WTC11 (cell line): Measurements from ENCODE around the gene HDAC3. TPM values are rescaled to one million over a fixed set of nuclear protein-coding genes. Genes with fewer than 3 reads are reported as not detected.

Experiments used
- ATAC-seq: fragments of 200-7000 bp; cut with Tn5 transposase; 2 replicates; pipeline ENCODE4 v1.10.0; 2021; ENCODE audit warnings: mild to moderate bottlenecking, moderate library complexity
- CTCF ChIA-PET: fragments of 300-600 bp; sonication (Branson Sonifier 250); formaldehyde crosslinking; loops from one replicate; lab custom pipeline; 2021; ENCODE audit warnings: antibody characterized with exemption; lab: Charles Lee
- POLR2A ChIA-PET: fragments of 350-600 bp; sonication (Branson Sonifier 250); formaldehyde crosslinking; loops from one replicate; lab custom pipeline; 2021; ENCODE audit warnings: antibody characterized with exemption; lab: Charles Lee
- DNase-seq: peaks from one replicate; pipeline ENCODE4 v3.0.0; 2021; ENCODE audit warnings: low spot score
- H3K27ac Mint-ChIP-seq: 2 replicates; pipeline ENCODE4 v1.8.0; 2021; ENCODE audit warnings: mixed read lengths
- H3K27me3 Mint-ChIP-seq: 2 replicates; pipeline ENCODE4 v1.8.0; 2021; ENCODE audit warnings: low read depth, mild to moderate bottlenecking, moderate library complexity, mixed read lengths
- H3K36me3 Mint-ChIP-seq: 2 replicates; pipeline ENCODE4 v1.8.0; 2021; ENCODE audit warnings: mixed read lengths
- H3K4me1 Mint-ChIP-seq: 2 replicates; pipeline ENCODE4 v1.8.0; 2022; ENCODE audit warnings: mixed read lengths
- H3K4me3 Mint-ChIP-seq: 2 replicates; pipeline ENCODE4 v1.8.0; 2021; ENCODE audit warnings: mild to moderate bottlenecking, moderate library complexity, mixed read lengths
- H3K9me3 Mint-ChIP-seq: 2 replicates; pipeline ENCODE4 v1.8.0; 2021; ENCODE audit warnings: mixed read lengths
- CBFB ChIP-seq: sonication (generic); formaldehyde crosslinking; IDR thresholded peaks from 2 replicates; pipeline ENCODE4 v1.8.1; 2022; ENCODE audit warnings: mild to moderate bottlenecking, low read depth, missing genetic modification reagents
- CREB1 ChIP-seq: sonication (generic); formaldehyde crosslinking; IDR thresholded peaks from 2 replicates; pipeline ENCODE4 v1.8.0; 2023; ENCODE audit warnings: mild to moderate bottlenecking, missing genetic modification reagents
- ETV6 ChIP-seq: sonication (generic); formaldehyde crosslinking; IDR thresholded peaks from 2 replicates; pipeline ENCODE4 v1.8.1; 2022; ENCODE audit warnings: mild to moderate bottlenecking, missing genetic modification reagents
- FOXJ3 ChIP-seq: sonication (generic); formaldehyde crosslinking; IDR thresholded peaks from 2 replicates; pipeline ENCODE4 v1.9.0; 2021; ENCODE audit warnings: missing genetic modification reagents, mild to moderate bottlenecking, borderline replicate concordance
- GABPB1 ChIP-seq: sonication (generic); formaldehyde crosslinking; IDR thresholded peaks from 2 replicates; pipeline ENCODE4 v1.8.1; 2023; ENCODE audit warnings: mild to moderate bottlenecking, missing genetic modification reagents
- GRHL2 ChIP-seq: fragments of 250-450 bp; sonication (Bioruptor Pico); IDR thresholded peaks from 2 replicates; pipeline ENCODE4 v1.8.0; 2022; ENCODE audit warnings: mild to moderate bottlenecking, moderate library complexity; ENCODE audit not compliant: insufficient replicate concordance, severe bottlenecking
- GTF2I ChIP-seq: fragments of 250-450 bp; sonication (Bioruptor Pico); conservative IDR thresholded peaks from 2 replicates; pipeline ENCODE4 v1.4.0; 2021; ENCODE audit warnings: mild to moderate bottlenecking
- HMGA2 ChIP-seq: fragments of 250-450 bp; sonication (Bioruptor Pico); IDR thresholded peaks from 2 replicates; pipeline ENCODE4 v1.4.0; 2021; ENCODE audit warnings: mild to moderate bottlenecking, moderate library complexity
- NFE2L1 ChIP-seq: sonication (generic); formaldehyde crosslinking; IDR thresholded peaks from 2 replicates; pipeline ENCODE4 v1.8.1; 2023; ENCODE audit warnings: missing genetic modification reagents
- NR1H2 ChIP-seq: sonication (generic); formaldehyde crosslinking; IDR thresholded peaks from 2 replicates; pipeline ENCODE4 v1.9.0; 2021; ENCODE audit warnings: mild to moderate bottlenecking, moderate library complexity, missing genetic modification reagents
- RELA ChIP-seq: sonication (generic); formaldehyde crosslinking; IDR thresholded peaks from 2 replicates; pipeline ENCODE4 v1.8.1; 2022; ENCODE audit warnings: missing genetic modification reagents, mild to moderate bottlenecking, borderline replicate concordance
- SMAD3 ChIP-seq: sonication (generic); formaldehyde crosslinking; IDR thresholded peaks from 2 replicates; pipeline ENCODE4 v1.8.0; 2022; ENCODE audit warnings: missing genetic modification reagents, mild to moderate bottlenecking, borderline replicate concordance
- SP1 ChIP-seq: sonication (generic); formaldehyde crosslinking; conservative IDR thresholded peaks from 2 replicates; pipeline ENCODE4 v1.8.1; 2022; ENCODE audit warnings: missing genetic modification reagents
- TCF7 ChIP-seq: sonication (generic); formaldehyde crosslinking; IDR thresholded peaks from 2 replicates; pipeline ENCODE4 v1.8.0; 2022; ENCODE audit warnings: mild to moderate bottlenecking, low read depth, missing genetic modification reagents, moderate library complexity
- TEAD4 ChIP-seq: sonication (generic); formaldehyde crosslinking; IDR thresholded peaks from 2 replicates; pipeline ENCODE4 v1.8.0; 2022; ENCODE audit warnings: mild to moderate bottlenecking, missing genetic modification reagents
- TP53 ChIP-seq: sonication (generic); formaldehyde crosslinking; IDR thresholded peaks from 2 replicates; pipeline ENCODE4 v1.8.1; 2023; ENCODE audit warnings: mild to moderate bottlenecking, missing genetic modification reagents
- ZNF396 ChIP-seq: fragments of 250-450 bp; sonication (Bioruptor Pico); IDR thresholded peaks from 2 replicates; pipeline ENCODE4 v1.8.0; 2021; ENCODE audit warnings: mild to moderate bottlenecking, moderate library complexity, borderline replicate concordance
- ZNF416 ChIP-seq: fragments of 250-450 bp; sonication (Bioruptor Pico); IDR thresholded peaks from 2 replicates; pipeline ENCODE4 v1.9.0; 2021; ENCODE audit warnings: mild to moderate bottlenecking, inconsistent platforms
- ZNF423 ChIP-seq: fragments of 250-450 bp; sonication (Bioruptor Pico); IDR thresholded peaks from 2 replicates; pipeline ENCODE4 v2.1.2; 2022; ENCODE audit warnings: mild to moderate bottlenecking, moderate library complexity
- total RNA-seq: library from RNA; stranded (reverse); gene quantifications from 3 replicates; pipeline ENCODE4 v1.2.3, GENCODE V29; 2021
- TF ChIP-seq, protein P1 (sequence below): fragments of 250-450 bp; sonication (Bioruptor Pico); IDR thresholded peaks from 2 replicates; pipeline ENCODE4 v1.9.0; 2021; ENCODE audit warnings: mild to moderate bottlenecking
- TF ChIP-seq, protein P2 (sequence below): sonication (generic); formaldehyde crosslinking; IDR thresholded peaks from 2 replicates; pipeline ENCODE4 v1.8.1; 2022; ENCODE audit warnings: mild to moderate bottlenecking, moderate library complexity, missing genetic modification reagents
- TF ChIP-seq, protein P3 (sequence below): sonication (generic); formaldehyde crosslinking; conservative IDR thresholded peaks from 2 replicates; pipeline ENCODE4 v1.8.1; 2022; ENCODE audit warnings: mild to moderate bottlenecking, missing genetic modification reagents
- TF ChIP-seq, protein P4 (sequence below): fragments of 250-450 bp; sonication (Bioruptor Pico); IDR thresholded peaks from 2 replicates; pipeline ENCODE4 v2.1.2; 2022; ENCODE audit warnings: mild to moderate bottlenecking, moderate library complexity

HDAC3 gene
- total RNA-seq, 1 experiment from 2014 or later, result 96.2 TPM

DNA sequence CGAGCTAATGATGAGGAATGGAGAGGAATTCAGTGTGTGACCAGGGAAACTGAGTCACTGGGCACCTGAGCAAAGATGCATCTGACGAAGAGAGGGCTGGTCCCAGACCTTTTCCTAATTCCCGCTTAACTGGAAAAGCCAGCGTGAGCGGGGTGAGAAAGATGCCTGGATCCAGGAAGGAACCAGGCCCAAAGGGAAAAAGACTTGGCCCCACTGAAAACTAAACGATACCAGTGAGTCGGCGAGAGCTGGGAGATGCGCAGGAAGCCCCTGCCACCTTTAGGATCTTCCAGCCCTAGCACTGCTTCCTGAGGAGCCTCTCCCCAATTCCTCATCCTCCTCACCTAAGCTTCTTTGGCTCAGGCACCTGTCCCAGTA lies 15.1 kb upstream of the HDAC3 start:
- peaks cover 29% of the 10 kb centered on the region for H3K36me3 Mint-ChIP-seq
- peaks cover 20% of the 10 kb centered on the region for H3K4me1 Mint-ChIP-seq
- H3K27me3 Mint-ChIP-seq, result no peaks in the 10 kb centered on the region
- no peaks in the 10 kb centered on the region for H3K9me3 Mint-ChIP-seq
- no peak for ATAC-seq
- CTCF ChIA-PET, result interaction anchor here (1.0 to 3.1 kb wide), 12 partner anchors 10 to 309 kb away, joined by 3 to 32 read pairs (median 4); partner anchors contain the start of genes ARAP3, DIAPH1, HDAC3 and RELL2
- no peak for TF ChIP-seq RELA
- TF ChIP-seq SMAD3, result no peak
- TF ChIP-seq ZNF416, result no peak
- TF ChIP-seq, protein P1, sequence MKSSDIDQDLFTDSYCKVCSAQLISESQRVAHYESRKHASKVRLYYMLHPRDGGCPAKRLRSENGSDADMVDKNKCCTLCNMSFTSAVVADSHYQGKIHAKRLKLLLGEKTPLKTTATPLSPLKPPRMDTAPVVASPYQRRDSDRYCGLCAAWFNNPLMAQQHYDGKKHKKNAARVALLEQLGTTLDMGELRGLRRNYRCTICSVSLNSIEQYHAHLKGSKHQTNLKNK (CRISPR knock-in tag), result no peak
- TF ChIP-seq NR1H2 (CRISPR knock-in tag), result no peak
- TF ChIP-seq NFE2L1 (CRISPR knock-in tag), result no peak
- TF ChIP-seq GTF2I (CRISPR knock-in tag), result no peak
- TF ChIP-seq, protein P2, sequence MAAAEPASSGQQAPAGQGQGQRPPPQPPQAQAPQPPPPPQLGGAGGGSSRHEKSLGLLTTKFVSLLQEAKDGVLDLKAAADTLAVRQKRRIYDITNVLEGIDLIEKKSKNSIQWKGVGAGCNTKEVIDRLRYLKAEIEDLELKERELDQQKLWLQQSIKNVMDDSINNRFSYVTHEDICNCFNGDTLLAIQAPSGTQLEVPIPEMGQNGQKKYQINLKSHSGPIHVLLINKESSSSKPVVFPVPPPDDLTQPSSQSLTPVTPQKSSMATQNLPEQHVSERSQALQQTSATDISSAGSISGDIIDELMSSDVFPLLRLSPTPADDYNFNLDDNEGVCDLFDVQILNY (CRISPR knock-in tag), result no peak
- TF ChIP-seq, protein P3, sequence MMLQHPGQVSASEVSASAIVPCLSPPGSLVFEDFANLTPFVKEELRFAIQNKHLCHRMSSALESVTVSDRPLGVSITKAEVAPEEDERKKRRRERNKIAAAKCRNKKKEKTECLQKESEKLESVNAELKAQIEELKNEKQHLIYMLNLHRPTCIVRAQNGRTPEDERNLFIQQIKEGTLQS (CRISPR knock-in tag), result no peak
- no peak for TF ChIP-seq TP53 (CRISPR knock-in tag)
- no peak for TF ChIP-seq GABPB1 (CRISPR knock-in tag)
- TF ChIP-seq CREB1 (CRISPR knock-in tag), result no peak
- TF ChIP-seq HMGA2 (CRISPR knock-in tag), result no peak
- TF ChIP-seq, protein P4, sequence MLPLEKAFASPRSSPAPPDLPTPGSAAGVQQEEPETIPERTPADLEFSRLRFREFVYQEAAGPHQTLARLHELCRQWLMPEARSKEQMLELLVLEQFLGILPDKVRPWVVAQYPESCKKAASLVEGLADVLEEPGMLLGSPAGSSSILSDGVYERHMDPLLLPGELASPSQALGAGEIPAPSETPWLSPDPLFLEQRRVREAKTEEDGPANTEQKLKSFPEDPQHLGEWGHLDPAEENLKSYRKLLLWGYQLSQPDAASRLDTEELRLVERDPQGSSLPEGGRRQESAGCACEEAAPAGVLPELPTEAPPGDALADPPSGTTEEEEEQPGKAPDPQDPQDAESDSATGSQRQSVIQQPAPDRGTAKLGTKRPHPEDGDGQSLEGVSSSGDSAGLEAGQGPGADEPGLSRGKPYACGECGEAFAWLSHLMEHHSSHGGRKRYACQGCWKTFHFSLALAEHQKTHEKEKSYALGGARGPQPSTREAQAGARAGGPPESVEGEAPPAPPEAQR (CRISPR knock-in tag), result no peak
- no peak for TF ChIP-seq ZNF423 (CRISPR knock-in tag)
- TF ChIP-seq CBFB, result no peak
- TF ChIP-seq TCF7 (CRISPR knock-in tag), result no peak
- no peak for TF ChIP-seq ZNF396 (CRISPR knock-in tag)
- TF ChIP-seq FOXJ3 (CRISPR knock-in tag), result no peak
- H3K27ac Mint-ChIP-seq, result 0 out of 2 replicates have a peak overlapping the region, but pooled peaks have one; percentile 9
- peak overlapping the region; percentile 99 for H3K4me3 Mint-ChIP-seq
- no peak for DNase-seq
- POLR2A ChIA-PET, result interaction anchor here (1.1 to 1.4 kb wide), 3 partner anchors 11 to 30 kb away, joined by 4 to 19 read pairs (median 5); partner anchors contain the start of genes HDAC3 and RELL2

DNA sequence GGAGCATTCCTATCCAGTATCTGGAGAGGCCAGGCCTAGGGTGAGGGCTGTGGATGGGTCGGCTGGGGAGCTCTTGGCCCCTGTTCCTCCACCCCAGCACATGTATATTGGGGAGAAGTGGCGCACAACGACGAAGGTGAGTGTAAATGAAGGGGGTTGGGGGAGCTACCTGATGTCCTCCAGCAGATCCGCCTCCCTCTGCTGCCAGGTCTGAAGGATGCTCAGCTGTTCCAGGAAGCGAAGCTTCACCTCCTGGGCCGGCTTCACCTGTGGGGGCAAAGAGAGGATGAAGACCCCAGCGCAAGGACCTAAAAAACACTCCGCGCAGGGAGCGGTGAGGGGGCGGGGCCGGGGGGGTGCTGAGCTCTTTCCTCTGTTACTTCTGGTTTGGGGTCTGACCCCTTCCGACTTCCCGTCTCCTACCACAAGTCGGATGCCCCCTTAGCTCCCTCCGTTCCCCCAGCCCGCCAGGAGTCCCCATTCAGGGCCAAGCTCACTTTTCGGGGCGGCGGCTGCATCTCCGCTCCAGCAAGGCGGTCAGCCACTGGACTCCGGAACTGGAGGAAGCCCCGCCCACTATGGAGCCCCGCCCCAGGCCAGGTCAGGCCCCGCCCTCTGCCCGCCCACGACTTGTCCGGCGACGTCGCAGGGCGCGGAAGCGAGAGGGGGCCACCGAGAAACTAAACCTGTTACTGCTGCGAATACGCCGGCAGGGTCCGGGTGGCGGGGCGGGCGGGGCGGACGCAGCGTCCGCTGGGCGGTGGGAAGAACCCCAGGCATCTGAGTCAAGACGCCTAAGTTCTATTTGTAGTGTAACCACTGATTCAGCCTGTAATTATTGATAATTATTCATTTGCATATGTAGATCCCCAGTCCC lies 14.4 kb upstream of the HDAC3 start, which contains the start of gene FCHSD1:
Gene FCHSD1 (minus strand): TSS at position 568 of the 877 bp plus-strand sequence. CDS start 50 bp downstream, at position 518.
- ATAC-seq, result peak; percentile 95
- POLR2A ChIA-PET, result interaction anchor here (0.6 to 1.4 kb wide), 7 partner anchors 11 to 228 kb away, joined by 3 to 19 read pairs (median 4); partner anchors contain the start of genes DIAPH1, HDAC3 and RELL2
- TF ChIP-seq GRHL2 (CRISPR knock-in tag), result no peak
- TF ChIP-seq SMAD3, result no peak
- no peak for TF ChIP-seq TEAD4 (CRISPR knock-in tag)
- TF ChIP-seq ETV6, result peak; percentile 33; the same call in 1 of the 2 replicates
- peak; percentile 88 for TF ChIP-seq SP1

More for the DNA sequence above, 14.4 kb upstream of the HDAC3 start, which contains the start of gene FCHSD1:
- Mint-ChIP-seq H3K27me3 (no peaks in the 10 kb centered on the region), H3K27ac (peak within 1 kb of the TSS; percentile 96), H3K4me1 (peaks cover 20% of the 10 kb centered on the region), H3K4me3 (peak within 1 kb of the TSS; percentile 99), H3K36me3 (peaks cover 31% of the 10 kb centered on the region), H3K9me3 (no peaks in the 10 kb centered on the region)
- CTCF ChIA-PET, result interaction anchor here (0.6 to 3.1 kb wide), 24 partner anchors 8 to 318 kb away, joined by 3 to 32 read pairs (median 4); partner anchors contain the start of genes ARAP3, DIAPH1, HDAC3 and PCDH12
- DNase-seq, result peak; percentile 94
